ENCODE measurements around the gene STUM. TPM values are rescaled to one million over a fixed set of nuclear protein-coding genes. Genes with fewer than 3 reads are reported as not detected.

STUM gene
- total RNA-seq, 1 donor from 2014 or later, result not detected

DNA sequence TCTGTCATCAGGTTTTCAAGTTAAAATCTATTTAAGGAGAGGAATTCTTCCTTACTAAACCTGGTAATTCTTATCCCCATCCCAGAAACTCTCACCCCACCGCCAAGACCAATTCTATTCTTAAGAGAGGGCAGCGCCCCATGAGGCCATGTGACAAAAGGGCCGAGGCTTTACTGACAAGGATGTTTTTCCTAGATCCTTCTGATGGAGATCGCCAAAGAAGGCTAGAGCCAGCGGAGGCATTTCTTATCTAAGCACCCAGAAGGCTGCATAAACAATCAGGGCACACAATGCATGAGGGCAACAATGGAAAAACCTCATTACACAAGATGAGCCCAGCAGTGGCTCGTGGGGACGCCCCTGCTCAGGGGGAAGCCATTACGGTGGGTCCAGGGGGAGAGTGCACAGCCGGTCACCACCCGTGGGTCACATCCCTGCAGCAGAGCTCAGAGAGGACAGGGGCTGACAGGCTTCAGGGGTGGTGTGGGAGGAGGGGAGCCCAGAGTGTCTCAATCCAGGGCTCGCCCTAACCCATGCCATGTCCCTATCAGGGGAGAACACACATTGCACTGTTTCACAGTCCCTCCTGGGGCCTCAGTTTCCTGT is 101.8 kb downstream of the STUM start:
- DNase-seq (ENCODE audit: low read depth, low spot score), result peak; percentile 66

DNA sequence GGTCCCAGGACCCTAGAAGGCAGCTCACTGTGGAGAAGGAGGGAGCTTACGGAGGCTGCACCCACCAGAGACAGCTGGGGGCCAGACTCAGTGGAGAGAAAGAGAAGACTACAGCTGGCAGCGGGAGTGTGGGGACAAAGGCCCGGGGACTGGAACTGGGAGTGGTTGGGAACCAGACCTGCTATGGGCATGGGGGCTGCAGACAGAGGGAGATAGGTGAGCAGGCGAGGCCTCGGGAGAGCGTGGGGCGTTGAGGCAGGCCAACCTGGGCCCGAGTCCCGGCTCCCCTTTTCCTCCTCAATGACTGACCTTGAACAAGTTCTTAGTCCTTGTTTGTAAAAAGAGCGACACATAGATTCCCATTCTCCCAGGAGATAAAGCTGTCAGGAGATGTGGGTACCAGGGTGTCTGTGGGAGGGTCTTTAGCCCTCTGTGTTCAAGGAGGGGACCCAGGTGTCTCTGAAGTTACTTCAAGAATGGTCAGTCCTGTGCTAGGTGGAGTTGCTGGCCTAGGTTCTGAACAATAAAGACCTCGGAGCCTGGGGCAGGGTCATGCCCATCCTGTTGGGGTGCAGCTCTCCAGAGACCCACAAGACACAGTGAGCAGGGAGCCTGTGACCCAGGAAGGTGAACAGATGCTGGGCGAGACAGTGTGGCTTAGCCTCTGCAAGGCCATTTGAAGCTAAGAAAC is 102.6 kb downstream of the STUM start:
- DNase-seq (ENCODE audit: low read depth, low spot score), result no peak

- DNase-seq (ENCODE audit: low read depth, low spot score), result no peak
Observed at GRCh38 chr1:226651732-226652105, 103.2 kb downstream of the STUM start.

- DNase-seq (ENCODE audit: low read depth, low spot score), result no peak
Observed at GRCh38 chr1:226652613-226653012, 104.0 kb downstream of the STUM start.

DNA sequence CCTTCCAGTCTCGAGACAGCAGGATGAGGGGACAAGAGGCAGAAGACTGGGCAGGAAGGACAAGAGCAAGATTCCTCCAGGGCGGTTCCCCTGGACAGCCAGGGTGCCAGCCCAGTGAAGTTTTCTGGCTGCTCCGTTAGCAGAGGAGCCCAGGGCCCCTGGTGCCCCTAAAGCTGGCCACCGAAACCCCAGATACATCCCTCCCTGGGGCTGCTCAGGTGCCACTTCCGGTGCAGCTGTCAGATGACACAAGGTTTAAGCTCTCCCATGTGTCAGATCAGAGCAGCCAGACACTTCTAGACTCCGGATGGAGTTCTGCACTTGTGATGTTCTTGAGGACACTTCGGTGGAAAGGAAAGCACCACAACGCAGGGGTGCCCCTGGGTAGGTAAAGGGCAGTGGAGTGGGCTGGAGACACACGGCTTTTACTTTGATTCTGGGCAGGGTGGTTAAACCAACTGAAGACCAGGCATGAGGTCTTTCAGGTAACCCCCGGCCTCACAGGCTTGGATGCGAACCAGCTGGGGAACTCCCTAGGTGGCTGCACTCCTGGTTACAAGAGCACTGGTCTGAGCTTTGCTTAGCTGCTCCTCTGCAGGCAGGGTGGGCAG is 104.9 kb downstream of the STUM start:
- DNase-seq (ENCODE audit: low read depth, low spot score), result no peak

DNA sequence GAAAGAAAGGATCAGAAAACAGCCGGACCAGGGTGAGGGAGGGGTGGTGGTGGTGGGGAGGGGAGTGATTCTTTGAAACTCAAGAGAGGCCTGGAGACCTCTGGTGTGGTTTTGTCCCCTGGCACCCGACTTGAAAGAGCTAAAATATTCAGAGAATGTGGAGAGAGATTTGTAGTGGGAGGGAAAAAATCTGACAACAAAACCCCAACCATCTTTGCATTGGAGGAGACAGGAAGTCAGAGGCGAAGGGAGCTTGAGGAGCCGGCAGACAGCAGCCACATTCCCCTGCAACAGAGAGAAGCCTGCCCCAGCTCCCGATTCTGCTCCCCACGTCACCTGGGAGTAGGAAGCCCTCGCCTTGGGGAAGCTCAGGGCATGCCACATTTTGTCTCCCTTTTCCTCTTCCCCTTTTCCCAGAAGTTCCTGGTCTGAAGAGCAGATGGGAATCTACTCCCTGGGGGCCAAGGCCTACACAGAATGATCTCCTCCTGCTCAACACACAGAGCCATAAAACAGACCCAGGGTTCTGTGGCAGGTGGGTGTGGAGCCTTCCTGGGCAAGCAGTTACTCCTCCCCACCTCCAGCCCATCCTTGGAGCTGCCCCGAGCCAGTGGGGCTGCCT is 105.6 kb downstream of the STUM start:
- DNase-seq (ENCODE audit: low read depth, low spot score), result no peak

DNA sequence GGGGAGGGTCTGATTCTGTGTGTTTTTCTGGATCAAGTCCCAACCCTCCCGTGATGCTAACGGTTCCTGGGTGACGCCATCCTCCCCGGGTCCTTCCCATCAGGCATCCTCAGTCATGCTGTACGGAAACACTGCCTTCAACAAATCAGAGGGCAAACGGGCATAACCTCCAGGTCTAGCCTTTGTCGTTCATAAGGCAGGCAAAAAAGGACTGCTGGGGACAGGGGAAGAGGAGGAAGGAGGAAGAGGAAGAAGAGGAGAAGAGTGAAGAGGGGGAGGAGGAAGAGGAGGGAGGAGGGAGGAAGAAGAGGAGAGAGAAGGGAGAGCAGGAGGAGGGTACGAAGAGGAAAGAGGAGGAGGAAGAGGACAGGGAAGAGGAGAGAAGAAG is 106.1 kb downstream of the STUM start:
- DNase-seq (ENCODE audit: low read depth, low spot score), result no peak

GRCh38 chr1:226655251-226656163 is 106.9 kb downstream of the STUM start:
- no peak for DNase-seq (ENCODE audit: low read depth, low spot score)

DNA sequence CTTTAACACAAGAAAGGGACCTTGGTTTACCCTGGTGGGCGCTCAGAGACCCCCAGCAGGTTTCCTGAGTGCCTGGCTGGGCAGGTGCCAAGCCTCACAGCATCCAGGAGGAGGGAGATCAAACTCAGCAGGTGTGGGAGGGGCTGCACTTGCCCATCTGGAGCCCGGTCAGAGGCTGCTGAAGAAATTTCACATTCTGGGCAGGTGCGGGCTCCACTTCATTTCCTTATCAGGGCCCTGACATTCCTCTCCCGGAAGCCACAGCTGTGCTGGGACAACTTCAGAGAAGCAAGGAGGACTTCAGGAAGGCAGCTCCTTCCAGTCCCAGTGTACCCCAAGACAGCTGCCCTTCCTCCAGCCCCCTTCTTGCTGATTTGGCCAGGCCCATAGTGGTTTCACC is 107.6 kb downstream of the STUM start:
- no peak for DNase-seq (ENCODE audit: low read depth, low spot score)

DNA sequence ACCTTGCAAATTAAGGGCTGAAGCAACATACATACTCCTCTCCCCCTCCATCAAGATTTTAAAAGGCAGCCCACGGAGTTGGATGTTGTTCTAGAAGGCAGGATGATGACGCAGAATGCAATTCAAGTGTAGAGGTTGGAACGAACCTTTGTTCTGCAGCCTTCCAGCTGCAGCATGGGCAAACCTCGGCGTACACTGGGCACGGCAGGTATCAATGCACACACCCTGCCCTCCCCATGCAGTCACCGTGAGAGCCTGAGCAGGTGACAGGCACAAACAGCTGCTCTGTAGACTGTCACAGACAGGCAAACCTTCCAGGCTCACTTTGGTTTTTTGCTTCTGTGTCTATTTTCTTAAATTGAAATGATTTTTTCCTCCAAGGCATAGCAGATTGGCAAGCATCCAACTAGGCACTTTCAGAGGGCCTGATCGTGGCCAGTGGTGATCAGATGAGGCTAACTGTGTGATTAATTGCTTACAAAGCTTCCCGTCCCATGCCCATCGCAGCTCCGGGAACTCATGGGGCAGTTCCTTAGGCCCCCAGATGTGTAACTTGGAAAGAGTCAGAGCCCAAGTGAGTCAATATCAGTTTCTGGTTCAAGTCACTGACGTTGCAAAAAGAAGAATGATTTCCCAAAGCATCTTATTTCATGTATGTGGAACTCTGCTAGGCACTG is 108.2 kb downstream of the STUM start:
- DNase-seq (ENCODE audit: low read depth, low spot score), result no peak

GRCh38 chr1:226657895-226658545 is 109.5 kb downstream of the STUM start:
- DNase-seq (ENCODE audit: low read depth, low spot score), result no peak

DNA sequence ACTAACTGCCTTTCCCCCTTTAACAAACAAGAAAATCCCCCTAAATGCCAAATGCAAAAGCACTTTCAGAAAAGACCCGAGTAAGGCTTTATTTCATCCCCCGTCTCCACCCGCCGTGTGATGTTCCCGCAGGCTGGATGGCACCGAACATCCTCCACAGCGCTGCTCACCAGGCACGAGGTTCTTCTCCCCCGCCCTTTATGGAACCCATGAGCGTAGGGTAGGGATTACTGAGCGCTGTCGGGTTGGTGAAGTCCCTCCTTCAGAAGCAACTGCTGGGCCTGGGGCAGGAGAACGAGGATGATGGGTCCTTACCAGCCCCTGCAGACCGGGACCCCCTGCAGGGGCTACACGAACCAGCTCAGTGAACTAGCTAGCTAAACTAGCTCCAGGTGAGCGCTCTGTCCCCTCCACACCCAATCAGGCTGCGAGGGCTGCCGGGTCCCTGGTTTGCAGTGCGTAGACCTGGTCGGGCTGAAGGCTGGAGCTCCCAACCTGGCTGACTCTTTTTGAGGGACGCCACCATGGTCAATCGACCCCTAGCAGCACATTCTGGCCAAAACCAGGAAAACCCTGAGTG is 110.1 kb downstream of the STUM start:
- DNase-seq (ENCODE audit: low read depth, low spot score), result no peak

Other genes starting within 250 kb of the STUM start
- gene LIN9, start 239.6 kb upstream of the STUM start, total RNA-seq, result 7.6 and 11.1 TPM in 2 replicates
- 156 and 272 TPM in 2 replicates for gene PARP1, start 140.7 kb upstream of the STUM start, total RNA-seq
- gene ITPKB, start 190.5 kb downstream of the STUM start, total RNA-seq, result 20.4 and 34.2 TPM in 2 replicates